Neuron (in vitro differentiated cells): ENCODE measurements around the gene VIM.

ENCODE experiments used
- H2AFZ ChIP-seq: one replicate; pipeline ENCODE4 v1.6.1; 2013; ENCODE audit warnings: low read depth, mild to moderate bottlenecking, inconsistent platforms, low read length, moderate library complexity
- H3K27me3 ChIP-seq: one replicate; pipeline ENCODE4 v1.6.1; 2013; ENCODE audit warnings: low read length; ENCODE audit not compliant: insufficient read depth
- H3K36me3 ChIP-seq: one replicate; pipeline ENCODE4 v1.6.1; 2013; ENCODE audit warnings: low read length; ENCODE audit not compliant: insufficient read depth
- H3K4me1 ChIP-seq: one replicate; pipeline ENCODE4 v1.6.1; 2013; ENCODE audit warnings: low read length; ENCODE audit not compliant: insufficient read depth
- H3K4me3 ChIP-seq: 2 replicates; pipeline ENCODE4 v1.5.1; 2013; ENCODE audit warnings: mild to moderate bottlenecking, low read length, moderate library complexity
- H3K9me3 ChIP-seq: one replicate; pipeline ENCODE4 v1.6.1; 2013; ENCODE audit warnings: low read length

The VIM gene

DNA sequence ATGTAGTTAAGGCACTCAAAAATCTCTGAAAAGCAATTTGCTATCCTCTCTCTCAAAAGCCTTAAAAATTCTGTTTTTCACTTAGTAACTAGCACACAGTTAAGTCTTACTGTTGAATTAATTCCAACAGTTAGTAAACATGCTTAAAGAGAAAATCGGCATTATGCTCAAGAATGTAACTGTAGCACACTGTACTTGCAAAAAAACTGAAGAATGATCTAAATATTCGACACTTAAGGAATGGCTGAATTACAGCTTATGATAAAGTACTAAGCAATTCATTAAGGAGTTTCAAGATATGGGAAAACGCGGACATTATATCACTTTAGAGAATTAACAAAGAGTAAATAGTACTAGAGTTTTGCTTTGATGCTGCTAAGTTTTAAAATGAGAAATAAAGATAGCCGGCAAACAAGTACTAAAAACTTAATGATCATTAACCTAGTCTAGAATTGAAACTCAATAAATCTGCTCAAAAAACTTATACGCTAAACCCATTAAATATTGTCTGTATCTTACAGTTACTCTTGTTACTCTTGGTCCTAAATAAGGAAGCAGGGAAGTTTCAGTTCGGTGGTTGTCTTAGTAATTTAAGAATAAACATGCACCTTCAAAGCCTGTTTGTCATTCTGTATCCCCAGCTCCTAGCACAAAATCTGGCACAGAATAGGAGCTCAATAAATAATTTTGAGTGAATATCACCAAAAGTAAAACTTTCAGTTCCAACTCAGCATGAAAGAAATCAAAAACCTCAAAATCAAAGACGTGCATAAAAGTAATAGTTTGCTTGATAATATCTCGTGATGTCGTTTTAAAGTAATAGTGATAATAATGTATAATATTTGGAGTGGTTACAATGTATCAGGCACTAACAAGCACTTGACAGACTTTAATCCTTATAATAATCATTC lies 27.8 kb upstream of the VIM start:
- no peaks in the 10 kb centered on the region for H3K36me3 ChIP-seq
- H3K4me3 ChIP-seq, result peak overlapping the region; percentile 81

DNA sequence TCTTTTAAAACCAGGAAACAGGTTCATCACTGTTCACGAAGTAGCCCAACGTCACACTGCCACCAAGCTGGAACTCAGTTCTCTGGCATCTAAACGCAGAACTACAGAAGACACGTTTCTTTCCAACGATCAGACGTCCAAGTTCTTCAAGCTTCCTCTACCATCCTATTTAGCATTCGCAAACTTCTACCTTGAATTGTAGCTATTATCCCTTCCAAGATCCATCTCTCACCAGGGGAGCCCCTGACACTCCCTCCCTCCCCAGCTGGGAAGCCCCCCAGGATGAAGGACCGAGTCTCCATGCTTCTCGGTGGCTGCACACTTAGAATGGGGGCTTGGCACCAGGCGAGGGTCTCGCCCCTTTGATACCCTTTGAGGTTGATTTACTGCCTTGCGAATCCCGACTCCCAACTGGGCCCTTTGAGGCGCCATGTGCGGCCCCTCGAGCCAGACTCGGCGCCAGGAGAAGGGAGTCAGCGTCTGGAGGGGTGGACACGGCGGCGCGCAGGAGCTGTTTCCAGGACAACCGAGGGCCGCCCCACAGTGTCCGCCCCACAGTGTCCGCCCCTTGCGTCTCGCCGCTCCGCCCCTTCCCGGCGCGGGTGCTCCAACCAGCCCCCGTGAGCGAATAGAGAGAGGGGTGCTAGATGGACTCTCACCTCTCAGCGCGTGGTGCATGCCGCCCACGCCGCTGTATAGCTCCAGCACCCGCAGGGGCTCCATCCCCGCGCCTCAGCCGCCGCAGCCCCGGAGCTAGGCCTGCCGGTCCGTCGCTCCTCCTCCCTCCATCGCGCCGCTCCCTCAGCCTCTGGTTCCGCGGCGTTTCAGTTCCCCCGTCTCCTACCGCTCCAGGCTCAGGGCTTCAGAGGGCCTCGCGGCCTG lies 26.9 kb upstream of the VIM start, which contains the start of gene TRDMT1:
Gene TRDMT1, minus strand, starts transcription at position 761 of the 882 bp plus-strand sequence. Its CDS starts 38 bp downstream, at position 723.
- Histone ChIP-seq H3K4me3 (peak within 1 kb of the TSS; percentile 81), H3K4me1 (peaks cover 31% of the 10 kb centered on the region), H3K27me3 (no peaks in the 10 kb centered on the region), H2AFZ (peak within 1 kb of the TSS; percentile 40), H3K36me3 (no peaks in the 10 kb centered on the region), H3K9me3 (no peaks in the 10 kb centered on the region)

More for the DNA sequence above, 27.8 kb upstream of the VIM start:
- H3K4me1 ChIP-seq, result peaks cover 31% of the 10 kb centered on the region
- H3K9me3 ChIP-seq, result no peaks in the 10 kb centered on the region
- H3K27me3 ChIP-seq, result no peaks in the 10 kb centered on the region
- H2AFZ ChIP-seq, result no peak overlapping the region

DNA sequence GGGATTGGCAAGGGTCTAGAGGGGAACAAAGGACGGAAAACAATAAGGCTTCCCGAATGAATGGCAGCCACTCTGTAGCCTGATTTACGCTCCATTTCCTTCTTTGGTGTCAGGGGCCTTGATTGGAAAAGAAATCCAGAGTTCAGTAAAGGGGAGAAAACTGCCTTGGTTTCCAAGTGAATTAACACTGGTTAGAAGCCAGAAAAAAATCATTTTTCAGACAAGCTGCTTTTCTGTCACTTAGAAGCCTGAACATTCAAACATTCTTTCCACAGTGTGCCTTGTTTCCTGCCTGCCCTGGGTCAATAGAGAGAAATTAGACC lies 26.3 kb upstream of the VIM start:
- Histone ChIP-seq H2AFZ (peak overlapping the region; percentile 40), H3K36me3 (no peaks in the 10 kb centered on the region), H3K4me1 (peaks cover 31% of the 10 kb centered on the region), H3K27me3 (no peaks in the 10 kb centered on the region), H3K9me3 (no peaks in the 10 kb centered on the region), H3K4me3 (peak overlapping the region; percentile 81)

DNA sequence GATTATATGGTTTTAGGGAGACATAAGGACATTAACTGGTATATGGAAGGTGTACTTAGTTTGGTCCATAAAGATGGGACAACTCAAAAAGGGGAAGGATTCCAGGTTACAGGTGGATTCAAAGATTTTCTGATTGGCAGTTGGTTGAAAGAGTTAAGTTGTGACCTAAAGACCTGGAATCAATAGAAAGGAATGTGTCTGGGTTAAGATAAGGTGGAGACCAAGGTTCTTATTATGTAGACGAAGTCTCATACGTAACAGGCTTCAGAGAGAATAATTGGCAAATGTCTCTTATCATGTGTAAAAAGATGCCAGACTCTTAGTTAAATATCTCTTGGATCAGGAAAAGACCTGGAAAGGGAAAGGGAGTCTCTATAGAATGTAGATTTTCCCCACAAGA lies 25.5 kb upstream of the VIM start:
- no peaks in the 10 kb centered on the region for H3K27me3 ChIP-seq
- H3K4me3 ChIP-seq, result peak overlapping the region; percentile 81

GRCh38 chr10:17202999-17203398 lies 25.0 kb upstream of the VIM start:
- H3K4me3 ChIP-seq, result no peak overlapping the region
- H3K27me3 ChIP-seq, result no peaks in the 10 kb centered on the region
- no peaks in the 10 kb centered on the region for H3K9me3 ChIP-seq
- peaks cover 31% of the 10 kb centered on the region for H3K4me1 ChIP-seq
- no peak overlapping the region for H2AFZ ChIP-seq
- H3K36me3 ChIP-seq, result no peaks in the 10 kb centered on the region

More for the DNA sequence above, 25.5 kb upstream of the VIM start:
- H3K9me3 ChIP-seq, result no peaks in the 10 kb centered on the region
- H3K36me3 ChIP-seq, result no peaks in the 10 kb centered on the region
- H3K4me1 ChIP-seq, result peaks cover 31% of the 10 kb centered on the region
- peak overlapping the region; percentile 40 for H2AFZ ChIP-seq

GRCh38 chr10:17203416-17203815 lies 24.6 kb upstream of the VIM start:
- no peaks in the 10 kb centered on the region for H3K27me3 ChIP-seq
- no peak overlapping the region for H3K4me3 ChIP-seq
- no peaks in the 10 kb centered on the region for H3K36me3 ChIP-seq

GRCh38 chr10:17206210-17206709 lies 21.8 kb upstream of the VIM start:
- Histone ChIP-seq H3K36me3 (no peaks in the 10 kb centered on the region), H3K4me3 (no peak overlapping the region), H3K27me3 (no peaks in the 10 kb centered on the region), H2AFZ (no peak overlapping the region), H3K9me3 (no peaks in the 10 kb centered on the region), H3K4me1 (peaks cover 22% of the 10 kb centered on the region)

More at GRCh38 chr10:17203416-17203815, 24.6 kb upstream of the VIM start:
- Histone ChIP-seq H3K4me1 (peaks cover 31% of the 10 kb centered on the region), H2AFZ (no peak overlapping the region), H3K9me3 (no peaks in the 10 kb centered on the region)

DNA sequence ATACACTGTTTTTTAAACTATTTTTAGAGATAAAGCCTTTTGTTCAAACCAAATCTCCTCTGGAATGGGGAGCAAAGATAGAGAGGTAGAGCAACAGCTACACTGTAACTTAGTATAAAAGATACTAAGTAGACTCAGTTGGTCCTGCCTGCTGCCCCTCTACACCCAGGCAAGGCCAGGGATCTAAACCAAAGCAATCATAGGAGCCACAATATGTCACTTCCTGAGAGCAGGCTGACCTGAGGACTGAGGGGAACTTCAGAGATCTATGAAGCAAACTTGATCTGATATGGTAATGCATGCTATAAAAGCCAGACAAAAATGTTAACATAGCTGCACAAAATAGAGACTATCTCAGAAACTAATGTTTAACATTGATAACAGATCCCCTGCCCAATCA lies 19.6 kb upstream of the VIM start:
- H3K36me3 ChIP-seq, result no peaks in the 10 kb centered on the region
- H3K27me3 ChIP-seq, result no peaks in the 10 kb centered on the region
- peaks cover 9% of the 10 kb centered on the region for H3K4me1 ChIP-seq
- no peak overlapping the region for H3K4me3 ChIP-seq
- H2AFZ ChIP-seq, result no peak overlapping the region
- no peaks in the 10 kb centered on the region for H3K9me3 ChIP-seq

DNA sequence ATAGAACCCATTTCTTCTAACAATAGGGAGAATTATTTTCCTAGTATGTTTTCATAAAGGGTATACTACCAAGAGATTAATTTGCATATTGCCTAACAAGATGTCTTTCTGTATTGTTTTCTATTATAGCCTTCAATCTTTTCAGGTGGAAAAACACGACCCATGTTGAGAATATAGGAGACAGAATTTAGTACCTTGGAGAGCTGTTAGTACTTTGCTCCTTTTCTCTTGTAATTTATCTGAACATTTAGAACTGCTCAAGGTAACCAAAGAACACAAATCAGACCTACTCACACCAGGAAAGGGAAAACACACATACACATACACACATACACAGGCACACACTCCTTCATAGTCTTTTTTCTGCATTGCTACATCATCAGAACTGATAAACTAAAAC lies 18.7 kb upstream of the VIM start:
- Histone ChIP-seq H3K9me3 (no peaks in the 10 kb centered on the region), H3K4me1 (peaks cover 9% of the 10 kb centered on the region), H2AFZ (no peak overlapping the region), H3K4me3 (no peak overlapping the region), H3K27me3 (no peaks in the 10 kb centered on the region), H3K36me3 (no peaks in the 10 kb centered on the region)

DNA sequence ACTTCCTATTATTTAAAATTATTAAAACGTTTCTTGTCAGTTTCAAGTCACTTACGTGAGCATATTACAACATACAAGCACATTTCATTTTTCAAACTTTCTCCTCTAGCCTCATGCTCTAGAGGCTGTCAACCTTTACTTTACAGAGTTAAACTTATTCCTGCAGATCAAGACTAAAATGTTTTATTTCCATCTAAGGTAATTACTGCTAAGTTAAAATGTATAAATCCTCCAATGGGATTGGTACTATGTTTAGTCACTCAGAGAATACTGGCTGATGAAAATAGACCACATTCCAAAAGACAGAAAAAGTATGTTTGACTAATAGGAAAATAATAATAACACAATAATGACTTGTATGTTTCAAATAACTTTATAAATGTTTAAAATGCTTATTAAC lies 18.2 kb upstream of the VIM start:
- peaks cover 9% of the 10 kb centered on the region for H3K4me1 ChIP-seq
- no peaks in the 10 kb centered on the region for H3K9me3 ChIP-seq
- no peak overlapping the region for H2AFZ ChIP-seq
- no peaks in the 10 kb centered on the region for H3K27me3 ChIP-seq
- no peak overlapping the region for H3K4me3 ChIP-seq
- no peaks in the 10 kb centered on the region for H3K36me3 ChIP-seq

DNA sequence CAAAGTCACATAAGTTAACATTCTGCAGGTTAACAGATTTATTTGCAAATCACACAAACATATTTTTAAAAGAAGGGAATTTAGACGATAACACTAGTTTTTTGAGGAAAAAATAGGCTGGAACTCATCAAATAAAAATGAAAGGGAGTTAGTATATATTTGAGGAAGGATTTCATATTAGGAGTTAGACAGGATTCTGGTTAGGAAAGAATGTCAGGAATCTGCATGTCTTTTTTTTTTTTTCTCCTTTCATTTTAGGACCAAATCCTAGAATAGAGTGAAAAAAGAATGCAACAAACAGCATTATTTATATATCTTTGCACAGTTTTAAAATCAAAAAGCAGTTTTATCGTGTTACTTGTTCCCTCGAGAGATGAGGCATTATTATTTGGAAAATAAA lies 17.7 kb upstream of the VIM start:
- Histone ChIP-seq H3K36me3 (no peaks in the 10 kb centered on the region), H3K27me3 (no peaks in the 10 kb centered on the region), H2AFZ (no peak overlapping the region), H3K4me3 (no peak overlapping the region), H3K4me1 (peaks cover 13% of the 10 kb centered on the region), H3K9me3 (no peaks in the 10 kb centered on the region)

GRCh38 chr10:17212802-17213221 lies 15.2 kb upstream of the VIM start:
- no peaks in the 10 kb centered on the region for H3K27me3 ChIP-seq
- H3K4me3 ChIP-seq, result no peak overlapping the region
- no peaks in the 10 kb centered on the region for H3K36me3 ChIP-seq
- peaks cover 19% of the 10 kb centered on the region for H3K4me1 ChIP-seq
- H2AFZ ChIP-seq, result no peak overlapping the region
- H3K9me3 ChIP-seq, result no peaks in the 10 kb centered on the region
